NCI-H82 (cell line): Measurements from ENCODE around the gene ACAT2.
"Not testable (repeated sequence)": the region's sequence is repeated elsewhere in the genome, so short reads cannot be mapped to it uniquely, and the experiment has no call there.

Source experiments
- DNase-seq: peaks from one replicate; lab custom pipeline; 2025; lab: John Stamatoyannopoulos, UW

The ACAT2 gene

DNA sequence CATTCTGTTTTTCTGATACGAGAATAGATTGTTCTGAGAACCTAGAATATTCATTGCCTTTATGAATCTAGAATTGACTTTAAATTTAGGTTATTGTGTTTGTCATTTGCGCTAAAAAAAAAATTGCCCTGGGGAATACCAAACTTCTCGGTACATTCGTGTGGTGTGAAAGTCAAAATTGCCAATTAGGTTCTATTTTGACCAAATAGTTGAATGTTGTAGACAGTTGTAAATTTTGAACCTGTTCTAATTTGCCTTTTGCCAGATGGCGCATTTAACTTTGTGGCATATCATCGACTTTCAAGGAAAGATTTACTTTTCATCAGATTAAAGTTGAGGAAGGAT is 31.5 kb upstream of the ACAT2 start:
- DNase-seq: no peak

DNA sequence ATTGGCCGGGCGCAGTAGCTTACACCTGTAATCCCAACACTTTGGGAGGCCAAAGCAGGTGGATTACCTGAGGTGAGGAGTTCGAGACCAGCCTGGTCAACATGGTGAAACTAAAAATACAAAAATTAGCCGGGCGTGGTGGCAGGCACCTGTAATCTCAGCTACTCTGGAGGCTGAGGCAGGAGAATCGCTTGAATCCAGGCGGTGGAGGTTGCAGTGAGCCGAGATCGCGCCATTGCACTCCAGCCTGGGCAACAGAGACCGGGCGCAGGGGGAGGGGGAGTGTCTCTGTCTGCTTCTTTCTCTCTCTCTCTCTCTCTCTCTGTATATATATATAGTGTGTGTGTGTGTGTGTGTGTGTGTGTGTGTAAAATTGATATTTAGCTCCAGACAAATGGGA is 29.3 kb upstream of the ACAT2 start:
- DNase-seq: not testable (repeated sequence)

DNA sequence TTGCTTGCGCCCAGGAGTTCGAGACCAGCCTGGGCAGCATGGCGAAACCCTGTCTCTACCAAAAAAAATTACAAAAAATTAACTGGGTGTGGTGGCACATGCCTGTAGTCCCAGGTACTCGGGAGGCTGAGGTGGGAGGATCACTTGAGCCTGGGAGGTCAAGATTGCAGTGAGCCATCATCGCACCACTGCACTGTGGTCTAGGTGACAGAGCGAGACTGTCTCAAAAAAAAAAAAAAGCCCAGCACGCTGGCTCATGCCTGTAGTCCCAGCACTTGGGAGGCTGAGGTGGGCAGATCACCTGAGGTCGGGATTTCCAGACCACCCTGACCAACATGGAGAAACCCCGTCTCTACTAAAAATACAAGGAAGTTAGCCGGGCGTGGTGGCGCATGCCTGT is 28.4 kb upstream of the ACAT2 start:
- not testable (repeated sequence) for DNase-seq

DNA sequence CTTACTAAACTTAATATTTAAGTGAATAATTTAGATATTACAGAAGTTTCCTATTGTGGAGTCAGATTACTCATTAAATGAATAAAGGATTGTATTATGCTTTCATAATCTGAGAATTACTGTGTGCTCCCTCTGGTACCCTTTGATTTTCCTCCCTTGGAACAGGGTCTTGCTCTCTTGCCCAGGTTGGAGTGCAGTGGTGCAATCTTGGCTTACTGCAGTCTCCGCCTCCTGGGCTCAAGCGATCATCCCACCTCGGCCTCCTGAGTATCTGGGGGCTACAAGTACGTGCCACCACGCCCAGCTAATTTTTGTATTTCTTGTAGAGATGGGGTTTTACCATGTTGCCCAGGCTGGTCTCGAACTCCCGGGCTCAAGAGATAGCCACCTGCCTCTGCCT is 24.9 kb upstream of the ACAT2 start:
- DNase-seq: no peak

DNA sequence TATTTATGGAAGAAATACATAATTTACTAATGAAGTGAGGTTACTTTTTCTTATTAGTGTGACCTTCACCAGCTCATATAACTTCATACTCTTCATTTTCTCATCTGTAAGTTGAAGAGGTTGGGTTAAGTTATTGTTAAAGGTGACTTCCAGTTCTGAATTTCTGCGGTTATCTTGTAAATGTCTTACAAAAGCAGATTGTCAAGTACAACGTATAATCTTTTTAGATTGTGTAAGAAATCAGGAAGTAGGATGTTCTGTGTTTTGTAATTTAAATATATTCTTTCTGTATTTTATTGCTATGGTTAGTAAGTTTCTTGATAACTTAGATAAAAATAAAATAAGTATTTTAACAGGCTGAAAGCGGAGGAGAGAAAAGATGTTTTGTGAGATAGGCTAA is 22.5 kb upstream of the ACAT2 start:
- DNase-seq: no peak

DNA sequence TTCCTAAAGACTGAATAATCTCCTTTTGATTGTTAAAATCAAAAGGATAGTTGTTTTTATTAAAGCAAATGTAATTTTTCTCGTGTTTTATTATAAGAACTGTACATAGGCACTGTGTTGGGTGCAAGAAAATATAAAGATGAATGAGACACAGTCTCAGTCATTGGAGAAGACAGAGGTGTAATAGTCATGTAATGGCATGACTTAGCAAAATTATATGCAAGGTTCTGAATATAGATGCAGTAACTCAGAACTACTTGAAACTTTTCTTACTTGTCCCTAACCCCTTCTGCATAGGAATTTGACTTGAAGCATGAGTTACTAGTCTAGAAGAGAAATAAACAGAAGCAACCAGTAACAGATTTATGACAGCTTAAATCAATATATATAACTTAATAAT is 19.7 kb upstream of the ACAT2 start:
- no peak for DNase-seq

DNA sequence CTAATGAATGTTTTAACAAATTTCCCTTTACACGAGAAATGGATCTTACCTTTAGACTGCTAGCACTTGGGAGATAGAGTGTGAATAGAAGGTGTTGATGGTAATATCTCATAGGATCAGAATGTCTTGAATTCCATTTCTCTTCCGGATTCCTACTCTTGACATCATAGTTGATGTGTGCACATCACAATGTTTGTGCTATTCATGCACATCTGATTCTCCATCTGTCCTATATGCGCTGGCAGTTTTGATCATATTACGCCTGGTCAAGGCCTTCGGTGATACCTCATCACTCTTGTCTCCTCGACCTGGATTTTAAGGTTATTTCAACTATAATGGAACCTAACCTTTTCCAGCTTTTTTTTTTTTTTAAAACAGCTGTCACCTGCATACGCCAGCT is 16.8 kb upstream of the ACAT2 start:
- DNase-seq: no peak

DNA sequence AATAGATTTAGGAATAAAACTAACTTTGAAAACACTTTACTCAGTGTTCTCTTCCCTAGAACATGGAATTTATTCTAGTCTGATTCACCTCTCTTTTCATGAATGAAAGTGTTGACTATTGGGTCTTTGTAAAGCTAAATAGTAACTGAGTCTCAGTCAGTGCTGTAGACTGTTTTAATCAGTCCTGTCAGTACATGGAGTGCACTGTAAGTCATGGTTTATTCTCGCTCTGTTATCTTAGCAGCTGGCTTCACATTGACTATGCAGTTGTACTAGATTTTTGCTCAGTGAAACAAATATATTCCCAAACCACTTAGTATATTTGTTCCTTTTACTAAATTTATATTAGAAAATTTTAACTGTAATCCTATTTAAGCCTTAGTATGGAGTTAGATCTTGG is 15.1 kb upstream of the ACAT2 start:
- no peak for DNase-seq

DNA sequence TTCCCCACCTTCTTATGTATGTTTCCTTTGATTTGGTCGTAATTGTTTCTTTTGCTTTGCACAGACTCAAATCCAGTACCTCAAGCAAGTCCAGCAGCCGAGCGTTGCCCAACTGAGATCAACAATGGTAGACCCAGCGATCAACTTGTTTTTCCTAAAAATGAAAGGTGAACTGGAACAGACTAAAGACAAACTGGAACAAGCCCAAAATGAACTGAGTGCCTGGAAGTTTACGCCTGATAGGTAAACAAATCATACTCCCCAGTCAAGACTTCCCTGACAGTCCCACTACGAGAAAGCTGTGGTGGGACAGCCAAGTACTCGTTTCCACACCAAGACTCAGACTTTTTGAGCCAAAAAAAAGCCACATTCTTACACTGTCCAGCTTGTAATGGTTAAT is 13.7 kb upstream of the ACAT2 start:
- not testable (repeated sequence) for DNase-seq

DNA sequence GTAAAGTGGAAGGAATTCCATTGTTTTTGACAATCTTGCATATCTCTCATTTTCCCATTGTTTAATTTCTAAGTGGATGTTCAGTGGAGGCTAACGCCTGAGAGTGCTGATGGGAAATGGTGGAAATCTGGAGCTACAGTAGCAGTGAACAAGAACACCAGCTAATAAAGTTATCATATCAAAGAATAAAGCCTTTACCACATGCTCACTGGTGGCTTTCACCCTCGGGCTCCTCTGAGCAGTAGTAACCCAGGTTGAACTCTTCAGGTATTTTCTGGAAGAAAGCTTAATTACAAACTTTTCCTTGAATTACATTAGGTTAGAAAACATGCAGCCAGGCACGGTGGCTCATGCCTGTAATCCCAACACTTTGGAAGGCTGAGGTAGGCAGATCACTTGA is 10.4 kb upstream of the ACAT2 start:
- no peak for DNase-seq

DNA sequence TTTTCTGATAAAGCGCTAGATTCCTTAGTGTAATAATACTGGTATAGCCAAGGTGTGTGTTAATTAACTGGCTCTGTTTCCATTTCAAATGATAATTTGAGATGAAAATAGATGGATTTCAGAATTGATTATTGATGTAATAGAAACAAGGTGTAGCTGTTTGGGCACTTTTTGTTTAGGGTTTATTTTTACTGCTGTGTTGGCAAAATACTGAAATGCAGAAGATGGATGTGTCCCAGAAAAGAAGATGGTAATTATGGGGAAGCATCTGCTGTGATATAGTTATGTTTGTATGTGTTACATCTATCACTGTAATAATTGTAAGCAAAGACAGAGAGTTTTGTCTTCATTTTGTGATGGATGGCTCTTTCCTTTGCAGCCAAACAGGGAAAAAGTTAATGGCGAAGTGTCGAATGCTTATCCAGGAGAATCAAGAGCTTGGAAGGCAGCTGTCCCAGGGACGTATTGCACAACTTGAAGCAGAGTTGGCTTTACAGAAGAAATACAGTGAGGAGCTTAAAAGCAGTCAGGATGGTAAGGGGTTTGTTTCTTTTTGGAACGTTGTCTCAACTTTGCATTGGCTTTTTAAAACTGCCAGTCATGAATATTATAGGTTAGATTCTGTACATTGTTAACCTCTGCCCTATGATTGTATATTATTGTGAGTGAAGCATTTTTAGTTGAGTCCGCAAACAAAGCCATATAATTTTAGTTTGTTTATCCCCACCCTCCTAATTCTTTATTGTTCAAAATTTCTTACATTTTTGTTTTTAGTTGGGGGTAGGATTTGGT is 8.6 kb upstream of the ACAT2 start:
- DNase-seq: no peak

DNA sequence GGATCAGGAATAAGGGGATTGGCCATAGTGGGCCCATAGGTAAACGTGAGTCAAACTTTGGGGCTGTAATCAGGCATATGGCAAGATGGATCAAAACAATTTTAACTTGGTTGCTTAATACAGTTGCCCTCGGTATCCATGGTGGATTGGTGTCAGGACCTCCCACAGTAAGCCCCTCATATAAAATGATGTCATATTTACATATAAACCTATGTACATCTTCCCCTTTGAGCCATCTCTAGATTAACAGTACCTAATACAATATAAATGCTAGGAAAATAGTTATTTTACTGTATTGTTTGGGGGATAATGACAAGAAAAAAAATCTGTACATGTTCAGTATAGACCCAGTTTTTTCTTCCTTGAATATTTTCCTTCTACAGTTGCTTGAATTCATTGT is 7.4 kb upstream of the ACAT2 start:
- DNase-seq: no peak

DNA sequence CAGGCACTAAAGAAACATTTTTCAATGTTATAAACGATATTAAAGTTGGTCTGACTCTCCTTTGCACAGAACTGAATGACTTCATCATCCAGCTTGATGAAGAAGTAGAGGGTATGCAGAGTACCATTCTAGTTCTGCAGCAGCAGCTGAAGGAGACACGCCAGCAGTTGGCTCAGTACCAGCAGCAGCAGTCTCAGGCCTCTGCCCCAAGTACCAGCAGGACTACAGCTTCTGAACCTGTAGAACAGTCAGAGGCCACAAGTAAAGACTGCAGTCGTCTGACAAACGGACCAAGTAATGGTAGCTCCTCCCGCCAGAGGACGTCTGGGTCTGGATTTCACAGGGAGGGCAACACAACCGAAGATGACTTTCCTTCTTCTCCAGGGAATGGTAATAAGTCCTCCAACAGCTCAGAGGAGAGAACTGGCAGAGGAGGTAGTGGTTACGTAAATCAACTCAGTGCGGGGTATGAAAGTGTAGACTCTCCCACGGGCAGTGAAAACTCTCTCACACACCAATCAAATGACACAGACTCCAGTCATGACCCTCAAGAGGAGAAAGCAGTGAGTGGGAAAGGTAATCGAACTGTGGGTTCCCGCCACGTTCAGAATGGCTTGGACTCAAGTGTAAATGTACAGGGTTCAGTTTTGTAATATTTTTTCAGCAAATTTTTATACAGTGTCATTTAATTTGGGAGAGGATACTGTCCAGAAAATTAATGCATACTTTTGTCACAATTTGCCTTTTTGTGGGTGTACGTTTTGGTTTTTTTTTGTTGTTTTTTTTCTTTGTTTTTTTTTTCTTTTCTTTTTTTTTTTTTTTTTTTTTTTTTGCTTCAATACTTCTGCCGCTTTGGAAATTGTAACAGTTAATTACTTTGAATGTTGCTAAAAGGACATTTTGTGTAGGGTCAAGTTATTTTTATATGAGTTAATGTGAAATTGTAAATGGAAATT is 6.6 kb upstream of the ACAT2 start:
- DNase-seq: no peak

DNA sequence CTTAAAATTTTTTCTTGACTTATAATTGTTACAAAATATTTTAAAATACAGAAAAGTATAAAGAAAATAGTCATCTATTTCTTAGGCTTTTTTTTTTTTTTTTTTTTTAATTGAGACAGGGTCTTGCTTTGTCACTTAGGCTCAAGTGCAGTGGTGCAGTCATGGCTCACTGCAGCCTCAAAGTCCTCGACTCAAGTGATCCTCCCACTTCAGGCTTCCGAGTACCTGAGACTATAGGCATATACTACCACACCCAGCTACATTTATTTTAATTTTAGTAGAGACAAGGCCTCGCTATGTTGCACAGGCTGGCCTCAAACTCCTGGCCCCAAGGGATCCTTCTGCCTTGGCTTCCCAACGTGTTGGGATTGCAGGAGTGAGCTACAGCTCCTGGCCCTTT is 5.3 kb upstream of the ACAT2 start:
- no peak for DNase-seq

DNA sequence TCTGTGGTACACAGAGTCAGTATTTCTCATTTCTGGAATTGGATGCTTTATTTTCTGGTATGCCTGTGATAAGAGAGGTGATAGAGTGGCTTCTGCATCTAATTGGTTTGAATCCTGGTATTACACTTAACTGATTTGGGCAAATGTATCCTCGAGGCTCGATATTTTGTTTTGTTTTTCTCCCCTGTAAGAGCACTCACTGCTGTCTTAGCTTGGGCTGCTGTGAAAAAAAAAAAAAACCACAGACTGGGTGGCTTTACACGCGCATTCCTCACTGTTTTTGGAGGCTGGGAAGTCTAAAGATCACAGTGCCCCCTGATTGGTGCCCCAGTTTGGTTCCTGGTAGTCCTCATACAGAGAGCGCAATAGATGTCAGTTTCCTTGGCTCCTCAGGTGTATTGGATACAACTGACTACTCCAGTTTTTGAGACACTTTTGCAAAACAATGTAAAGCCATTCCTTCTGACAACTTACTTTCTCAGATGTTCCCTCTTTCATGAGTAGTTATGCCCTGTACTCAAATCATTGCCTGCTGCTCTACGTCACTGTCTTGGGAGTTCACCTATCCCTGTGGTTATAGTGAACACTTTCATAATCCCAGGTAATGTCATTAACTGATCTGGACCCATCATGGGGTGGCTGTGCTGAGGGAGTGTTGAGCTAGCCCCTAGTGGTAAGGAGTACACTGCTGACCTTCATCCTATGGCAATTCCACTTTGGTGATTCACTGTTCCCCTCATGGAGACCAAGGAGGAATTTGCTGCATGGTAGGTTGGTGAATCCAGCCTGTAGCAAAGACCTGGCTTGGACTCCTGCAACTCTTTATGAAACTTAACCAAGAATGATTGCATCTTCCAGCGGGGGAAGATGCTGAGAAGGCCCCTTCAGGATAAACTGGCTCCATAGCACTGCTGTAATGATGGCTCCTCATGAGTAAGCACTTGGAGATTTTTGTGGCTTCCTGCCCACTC is 3.5 kb upstream of the ACAT2 start:
- DNase-seq: peak; percentile 82

DNA sequence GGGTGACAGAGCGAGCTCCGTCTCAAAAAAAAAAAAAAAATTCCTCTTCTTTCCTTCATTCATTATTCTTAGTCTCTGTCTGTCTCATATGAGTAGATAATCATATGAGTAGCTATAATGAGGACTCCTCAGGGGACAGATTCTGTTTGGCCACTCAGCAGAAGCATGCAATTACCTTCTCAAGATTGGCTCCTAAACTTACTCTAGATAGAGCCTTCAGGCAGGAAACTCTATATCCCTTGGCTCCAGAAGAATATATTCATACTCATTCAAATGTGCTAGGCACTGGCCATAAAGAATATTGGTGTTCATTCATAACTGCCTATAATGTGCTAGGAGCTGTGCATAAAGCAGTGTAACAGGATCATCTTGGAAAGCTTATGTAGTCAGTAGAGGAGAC is 2.2 kb upstream of the ACAT2 start:
- DNase-seq: no peak

DNA sequence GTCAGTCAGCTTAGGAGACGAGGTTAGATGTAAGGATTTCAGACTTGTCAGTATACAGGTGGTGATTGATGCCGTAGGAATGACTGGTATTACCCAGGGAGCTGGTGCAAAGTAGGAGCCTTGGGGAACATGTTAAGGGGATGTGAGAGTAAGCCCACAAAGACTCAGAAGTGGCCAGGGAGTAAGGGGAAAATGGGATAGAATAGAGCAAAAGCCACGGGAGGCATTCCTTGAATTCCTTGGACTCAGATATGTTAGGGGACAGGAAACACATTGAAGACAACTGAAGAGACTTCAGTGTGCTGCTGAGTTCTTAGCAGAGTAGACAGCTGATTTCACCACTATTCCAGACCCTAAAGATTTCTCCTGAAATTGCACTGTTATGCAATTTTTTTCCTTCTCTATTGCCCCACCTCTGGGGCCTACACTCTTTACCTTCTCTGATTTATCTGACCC is 1.2 kb upstream of the ACAT2 start:
- peak; percentile 21 for DNase-seq

DNA sequence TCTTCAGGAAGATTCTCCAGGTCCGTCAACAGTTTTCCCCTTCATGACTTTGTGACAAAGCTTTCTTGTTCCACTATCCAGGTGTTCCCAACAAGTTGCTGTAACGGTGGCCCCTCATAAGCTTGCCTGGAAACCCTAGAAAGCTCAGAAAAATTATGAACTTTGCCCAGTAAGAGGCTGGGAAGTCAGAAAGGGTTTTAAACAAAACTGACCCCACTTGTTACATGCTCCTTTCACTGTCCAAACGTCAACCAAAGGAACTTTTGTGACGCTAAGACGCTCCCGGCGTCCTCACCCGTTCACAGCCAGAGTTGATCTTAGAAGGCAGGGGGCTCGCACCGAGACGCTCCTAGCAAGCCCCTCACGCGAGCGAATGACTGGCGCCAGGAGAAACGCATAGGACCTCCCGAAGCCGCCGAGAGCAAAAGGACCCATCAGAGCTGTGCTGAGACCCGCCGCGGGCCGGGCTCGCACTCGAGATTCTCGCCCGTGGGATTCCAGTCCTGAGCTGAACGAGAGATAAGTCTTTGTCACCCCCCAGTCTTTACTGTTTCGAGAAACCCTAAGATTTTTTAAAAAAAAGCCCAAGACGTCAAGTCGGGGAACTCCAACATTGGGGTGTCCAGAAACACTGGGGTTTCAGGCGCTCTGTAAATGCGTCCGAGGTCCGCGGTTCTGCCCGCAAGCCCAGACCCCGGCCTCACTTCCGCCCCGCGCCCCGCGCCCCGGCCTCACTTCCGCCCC is 544 bp upstream of the ACAT2 start:
- peak; percentile 66 for DNase-seq

DNA sequence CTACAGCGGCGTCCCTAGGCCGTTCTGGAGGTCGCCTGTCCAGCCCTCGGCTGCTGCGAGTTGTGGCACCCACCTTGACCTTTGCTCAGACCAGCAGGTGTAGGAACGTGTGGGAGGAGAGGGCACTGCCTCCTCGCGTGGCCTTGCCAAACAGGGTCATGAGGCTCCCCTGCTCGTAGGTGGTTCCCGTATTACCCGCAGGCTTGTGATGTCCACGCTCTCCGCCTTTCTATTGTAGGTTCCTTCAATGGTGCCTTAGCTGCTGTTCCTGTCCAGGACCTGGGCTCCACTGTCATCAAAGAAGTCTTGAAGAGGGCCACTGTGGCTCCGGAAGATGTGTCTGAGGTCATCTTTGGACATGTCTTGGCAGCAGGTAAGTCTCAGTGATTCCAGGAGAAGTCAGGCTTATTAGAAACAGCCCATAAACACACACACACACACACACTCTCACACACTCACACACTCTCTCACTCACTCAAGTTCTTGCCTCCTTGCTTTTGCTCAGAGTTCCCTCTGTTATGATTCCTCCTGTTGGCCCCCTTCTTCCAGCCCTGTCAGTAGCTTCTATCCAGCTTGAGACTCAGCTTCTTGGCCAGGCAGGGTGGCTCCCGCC is 942 bp downstream of the ACAT2 start:
- DNase-seq: no peak

DNA sequence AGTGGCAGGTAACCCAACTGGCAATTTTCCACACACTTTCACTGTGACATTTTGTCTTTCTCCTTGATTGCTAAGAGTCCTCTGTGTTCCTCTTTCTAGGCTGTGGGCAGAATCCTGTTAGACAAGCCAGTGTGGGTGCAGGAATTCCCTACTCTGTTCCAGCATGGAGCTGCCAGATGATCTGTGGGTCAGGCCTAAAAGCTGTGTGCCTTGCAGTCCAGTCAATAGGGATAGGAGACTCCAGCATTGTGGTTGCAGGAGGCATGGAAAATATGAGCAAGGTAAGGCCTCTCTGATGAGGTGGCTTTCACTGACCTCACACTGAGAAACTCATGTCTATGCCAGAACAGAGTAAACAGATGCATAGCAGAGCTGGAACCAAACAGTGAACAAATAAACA is 5.1 kb downstream of the ACAT2 start:
- DNase-seq: no peak

DNA sequence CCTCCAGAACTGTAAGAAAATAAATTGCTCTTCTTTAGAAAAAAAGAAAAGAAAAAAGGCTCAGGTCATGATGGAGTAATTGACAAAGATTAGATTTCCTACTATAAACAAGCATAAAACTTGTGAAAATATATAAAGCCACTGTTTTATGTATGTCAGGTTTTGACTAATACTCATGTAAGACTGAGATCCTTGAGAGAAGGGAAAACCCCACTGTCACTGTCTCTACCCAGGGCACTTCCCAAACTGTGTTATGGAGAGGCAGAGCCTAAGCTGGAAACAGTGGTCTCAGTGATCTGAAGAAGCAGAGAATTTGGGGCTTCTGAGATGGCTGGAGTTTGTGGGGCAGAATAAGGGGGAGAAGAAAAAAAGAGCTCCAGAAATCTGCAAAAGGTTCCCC is 7.6 kb downstream of the ACAT2 start:
- DNase-seq: no peak
